NCI-H526 treated with DMSO at 0.1 percent for 48 hours (cell line): ENCODE data around the gene ZMIZ1.

Experiments used
- DNase-seq: peaks from one replicate; lab custom pipeline; 2025; lab: John Stamatoyannopoulos, UW

The ZMIZ1 gene

DNA sequence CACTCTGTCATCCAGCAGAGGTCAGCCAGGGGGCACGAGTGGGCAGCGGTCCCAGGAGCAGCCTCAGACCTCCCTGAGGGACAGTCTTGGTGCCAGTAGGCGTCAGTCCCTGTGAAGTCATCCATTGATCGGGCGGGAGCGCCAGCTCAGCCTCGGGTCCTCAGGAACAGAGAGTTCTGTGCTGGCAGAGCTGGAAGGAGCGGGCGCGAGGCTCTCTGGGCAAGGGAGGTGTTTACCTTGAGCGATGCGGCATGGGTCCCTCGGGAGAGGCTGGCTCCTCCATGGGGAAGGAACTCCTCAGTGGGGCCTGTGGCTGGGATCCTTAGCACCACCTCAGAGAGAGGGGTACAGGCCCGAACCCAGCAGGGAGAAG lies 177.4 kb downstream of the ZMIZ1 start:
- no peak for DNase-seq

- no peak for DNase-seq
Observed at GRCh38 chr10:79246606-79247275, 178.0 kb downstream of the ZMIZ1 start.

GRCh38 chr10:79247373-79248137 lies 178.8 kb downstream of the ZMIZ1 start:
- no peak for DNase-seq

- DNase-seq = no peak
Observed at GRCh38 chr10:79248341-79249185, 179.8 kb downstream of the ZMIZ1 start.

- no peak for DNase-seq
Observed at GRCh38 chr10:79249186-79250121, 180.7 kb downstream of the ZMIZ1 start.

GRCh38 chr10:79250259-79250658 lies 181.5 kb downstream of the ZMIZ1 start:
- no peak for DNase-seq

DNA sequence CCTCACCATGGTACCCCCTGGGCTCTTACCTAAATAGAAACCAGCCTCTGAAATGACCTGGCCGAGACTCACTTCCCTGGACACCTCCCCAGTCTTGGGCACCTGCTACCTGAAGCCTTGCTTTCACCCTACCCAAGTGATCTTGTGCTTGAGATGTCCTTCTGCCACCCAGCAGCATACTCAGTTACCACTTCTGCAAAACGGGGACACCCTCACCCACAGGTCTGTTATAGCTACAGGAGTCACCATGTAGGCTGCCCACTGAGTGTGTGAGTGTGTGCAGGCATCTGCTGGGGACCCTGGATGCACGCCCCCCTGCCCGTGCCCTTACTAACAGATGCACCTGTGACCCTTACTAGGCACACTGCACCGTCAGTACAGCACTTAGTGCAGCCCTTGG lies 183.7 kb downstream of the ZMIZ1 start:
- no peak for DNase-seq

- DNase-seq = no peak
Observed at GRCh38 chr10:79252971-79253370, 184.2 kb downstream of the ZMIZ1 start.

DNA sequence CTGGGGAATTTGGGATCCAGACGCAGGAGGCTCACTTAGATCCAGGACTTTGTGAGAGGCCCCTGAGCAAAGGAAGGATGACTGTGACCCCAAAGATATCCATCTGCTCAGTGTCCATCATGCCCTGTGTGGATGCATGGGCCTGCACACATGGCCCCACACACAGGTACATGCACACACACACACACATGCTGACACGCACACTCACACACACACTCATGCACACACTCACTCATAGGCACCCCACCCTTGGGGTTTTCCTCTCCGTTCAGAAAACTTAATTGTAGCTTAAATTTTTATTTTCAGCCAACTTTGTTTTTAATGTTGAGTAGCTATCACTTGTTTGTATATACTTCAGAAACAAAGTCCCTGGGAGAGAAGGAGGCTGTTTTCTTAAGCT lies 184.9 kb downstream of the ZMIZ1 start:
- DNase-seq = no peak

- DNase-seq = no peak
Observed at GRCh38 chr10:79254333-79255006, 185.7 kb downstream of the ZMIZ1 start.

GRCh38 chr10:79255007-79255507 lies 186.3 kb downstream of the ZMIZ1 start:
- DNase-seq = no peak

DNA sequence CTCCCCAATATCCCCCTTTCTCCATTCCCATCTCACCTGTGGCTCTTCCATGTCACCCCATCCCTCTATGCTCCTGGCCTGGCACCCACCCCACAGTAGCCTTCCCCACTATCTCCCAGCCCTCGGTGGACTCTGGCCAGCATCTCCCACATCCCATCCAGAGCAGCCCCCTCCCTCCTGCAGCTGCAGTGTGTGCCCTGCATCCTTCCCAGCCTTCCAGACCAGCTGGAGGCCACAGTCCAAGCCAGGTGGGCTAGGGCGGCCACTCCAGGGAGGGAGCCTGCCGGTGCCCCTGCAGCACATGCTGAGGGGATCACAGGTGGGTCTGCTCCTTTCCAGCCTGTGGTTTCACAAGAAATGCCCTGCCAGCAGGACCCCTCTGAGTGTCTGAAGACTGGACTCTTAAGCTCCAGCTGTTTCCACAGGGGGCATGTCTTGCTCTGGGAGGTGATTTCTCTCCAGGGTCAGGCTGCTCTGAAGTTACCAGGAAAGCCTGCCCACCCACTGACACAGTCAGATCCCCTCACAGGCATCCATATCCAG lies 187.6 kb downstream of the ZMIZ1 start:
- no peak for DNase-seq

GRCh38 chr10:79258894-79259293 lies 190.1 kb downstream of the ZMIZ1 start:
- DNase-seq = peak; percentile 8

GRCh38 chr10:79259834-79260233 lies 191.1 kb downstream of the ZMIZ1 start:
- no peak for DNase-seq

DNA sequence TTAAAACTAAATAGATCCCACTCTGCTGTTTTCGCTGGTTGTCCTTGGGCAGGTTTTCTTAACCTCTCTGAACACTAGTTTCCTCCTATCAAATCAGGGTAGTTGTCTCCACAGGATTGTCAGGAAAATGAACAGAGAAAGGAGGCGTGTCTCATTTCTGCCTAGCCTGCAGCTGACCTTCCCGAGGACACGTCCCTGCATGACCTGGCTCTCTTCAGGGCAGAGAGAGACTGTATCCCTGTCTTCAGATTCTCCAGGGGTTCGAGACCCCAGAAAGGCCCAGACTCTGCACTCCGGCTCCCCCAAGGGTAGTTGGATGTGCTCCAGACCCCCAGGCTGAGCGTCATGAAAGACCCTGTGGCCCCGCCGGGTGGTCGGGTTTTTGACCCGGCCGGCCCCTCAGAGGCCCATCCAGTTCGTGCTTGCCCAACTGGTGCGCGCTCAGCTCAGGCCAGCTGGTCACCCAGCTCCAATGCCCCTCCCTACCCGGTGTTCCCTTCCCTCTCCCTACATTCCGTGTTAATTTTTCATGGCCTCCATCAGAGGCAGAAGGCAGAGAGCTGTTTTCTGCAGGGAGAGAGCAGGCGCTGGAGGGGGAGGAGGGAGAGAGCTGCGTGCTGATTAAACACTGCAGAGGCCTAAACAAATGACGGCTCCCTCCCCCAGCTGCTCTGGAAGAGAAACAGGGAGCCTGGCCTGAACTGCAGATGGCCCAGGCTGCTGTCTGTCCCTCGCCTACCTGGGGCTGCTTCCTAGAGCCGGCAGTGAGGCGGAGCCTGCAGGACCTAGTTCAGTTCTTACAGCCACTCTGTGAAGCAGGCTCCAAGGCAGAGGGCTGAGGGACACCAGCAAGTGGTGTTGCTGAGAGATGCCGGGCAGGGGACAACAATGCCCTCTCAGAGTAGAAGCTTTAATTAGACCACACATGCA lies 192.3 kb downstream of the ZMIZ1 start:
- DNase-seq = peak; percentile 48

GRCh38 chr10:79262131-79262530 lies 193.4 kb downstream of the ZMIZ1 start:
- no peak for DNase-seq

DNA sequence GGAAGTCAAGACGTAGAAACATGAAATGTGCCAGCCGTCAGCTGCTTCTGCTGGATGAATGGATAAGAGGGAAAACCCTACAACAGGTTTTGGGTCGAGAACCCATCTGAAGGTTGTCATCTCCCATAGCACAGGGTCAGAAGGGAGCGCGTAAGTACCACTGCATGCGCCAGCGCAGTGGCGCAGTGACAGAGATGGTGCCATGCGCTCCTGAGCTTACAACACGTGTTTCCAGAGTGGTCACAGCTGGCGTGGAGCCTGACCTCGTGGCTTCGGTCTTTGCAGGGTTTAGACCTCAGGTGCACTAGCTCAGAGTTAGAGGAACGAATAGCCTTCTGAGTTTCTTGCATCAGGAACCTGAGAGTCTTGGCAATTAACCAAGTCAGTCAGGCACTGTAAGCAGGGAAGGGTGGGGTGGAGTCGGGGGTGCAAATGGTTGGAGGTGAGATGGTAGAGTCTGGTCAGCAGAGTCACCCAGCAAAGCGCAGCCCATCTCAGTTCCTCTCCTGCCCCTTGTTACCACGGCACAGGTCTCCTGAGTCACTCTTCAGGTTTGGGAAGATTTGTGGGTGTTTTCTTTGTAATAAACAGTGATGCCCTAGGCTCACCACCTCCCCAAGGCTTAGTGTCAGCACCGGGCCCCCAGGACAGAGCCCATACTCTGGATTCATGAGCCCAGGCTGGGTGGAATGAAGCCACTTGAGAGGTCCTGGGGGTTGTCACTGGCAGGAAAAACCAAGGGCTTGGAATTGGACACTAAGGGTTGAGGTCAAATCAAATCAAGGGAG lies 194.4 kb downstream of the ZMIZ1 start:
- no peak for DNase-seq

GRCh38 chr10:79263939-79264338 lies 195.2 kb downstream of the ZMIZ1 start:
- DNase-seq = no peak

DNA sequence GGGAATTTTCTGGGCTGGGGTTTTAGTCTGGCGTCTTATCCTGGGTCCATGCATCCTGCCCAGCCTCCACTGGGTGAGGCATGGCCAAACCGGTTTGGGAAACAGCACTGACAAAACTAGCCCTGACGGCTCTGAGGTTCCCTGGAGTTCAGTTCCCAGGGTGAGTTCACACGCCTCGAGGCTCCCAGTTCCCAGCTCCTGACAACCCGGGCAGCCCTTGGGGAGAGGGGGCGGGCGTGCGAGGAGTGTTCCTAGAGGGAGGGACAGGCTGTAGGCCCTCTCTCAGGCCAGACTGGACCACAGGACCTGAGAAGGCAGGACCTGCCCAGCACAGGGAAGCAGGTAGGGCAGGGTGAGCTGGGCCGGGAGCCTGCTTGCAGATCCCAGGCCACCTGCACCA lies 196.2 kb downstream of the ZMIZ1 start:
- no peak for DNase-seq
